HT-29 (cell line): ENCODE results near the gene MYO7A. TPM values are rescaled to one million over a fixed set of nuclear protein-coding genes. Genes with fewer than 3 reads are reported as not detected.

ENCODE experiments used
- DNase-seq: peaks from one replicate; pipeline ENCODE4 v3.0.0-alpha.2; 2015; ENCODE audit warnings: low spot score
- total RNA-seq: library from RNA; depleted of rRNA; stranded (reverse); fragments of >200 nt; shearing (Covaris generic); gene quantifications from 2 replicates; pipeline ENCODE4 v1.2.3, GENCODE V29; 2014

The MYO7A gene
- total RNA-seq, 1 experiment from 2014 or later: 2.3 TPM

GRCh38 chr11:77200351-77201268 is 72.6 kb downstream of the MYO7A start:
- DNase-seq: no peak

- no peak for DNase-seq
Measured at GRCh38 chr11:77201370-77201769, 73.3 kb downstream of the MYO7A start.

GRCh38 chr11:77201991-77202841 is 74.2 kb downstream of the MYO7A start:
- DNase-seq: no peak

- DNase-seq: no peak
Measured at GRCh38 chr11:77202941-77203900, 75.2 kb downstream of the MYO7A start.

GRCh38 chr11:77203901-77204753 is 76.1 kb downstream of the MYO7A start:
- DNase-seq: no peak

- no peak for DNase-seq
Measured at GRCh38 chr11:77204754-77205466, 76.9 kb downstream of the MYO7A start.

GRCh38 chr11:77205467-77206263 is 77.6 kb downstream of the MYO7A start:
- DNase-seq: no peak

GRCh38 chr11:77206264-77207018 is 78.4 kb downstream of the MYO7A start:
- DNase-seq: no peak

GRCh38 chr11:77207019-77207485 is 79.0 kb downstream of the MYO7A start:
- DNase-seq: no peak

- DNase-seq: no peak
Measured at GRCh38 chr11:77207618-77208313, 79.7 kb downstream of the MYO7A start.

- no peak for DNase-seq
Measured at GRCh38 chr11:77208535-77208934, 80.5 kb downstream of the MYO7A start.

GRCh38 chr11:77209663-77210062 is 81.6 kb downstream of the MYO7A start:
- no peak for DNase-seq

- DNase-seq: no peak
Measured at GRCh38 chr11:77211040-77211451, 83.0 kb downstream of the MYO7A start.

GRCh38 chr11:77211594-77212251 is 83.7 kb downstream of the MYO7A start:
- no peak for DNase-seq

GRCh38 chr11:77212314-77213007 is 84.4 kb downstream of the MYO7A start:
- no peak for DNase-seq

- DNase-seq: no peak
Measured at GRCh38 chr11:77213029-77213579, 85.1 kb downstream of the MYO7A start.
